NB4 (cell line): Measurements from ENCODE around the gene TEX51.

Source experiments
- DNase-seq: peaks from one replicate; pipeline ENCODE4 v3.0.0; 2010; ENCODE audit warnings: low read depth
- H3K4me3 ChIP-seq: one replicate; pipeline ENCODE4 v1.5.1; 2011; ENCODE audit warnings: mild to moderate bottlenecking, low read depth, low read length, moderate library complexity
- MYC ChIP-seq: IDR thresholded peaks from 2 replicates; pipeline ENCODE4 v1.6.1; 2011; ENCODE audit warnings: low read depth, low read length
- POLR2A ChIP-seq: IDR thresholded peaks from 2 replicates; pipeline ENCODE4 v1.6.1; 2011; ENCODE audit warnings: mild to moderate bottlenecking; ENCODE audit not compliant: insufficient read length; ENCODE audit errors: extremely low read depth
- TF ChIP-seq, protein P1 (sequence below): IDR thresholded peaks from one replicate; pipeline ENCODE4 v1.5.1; 2012; ENCODE audit warnings: low read depth, low read length
- TF ChIP-seq, protein P2 (sequence below): IDR thresholded peaks from 2 replicates; pipeline ENCODE4 v1.6.1; 2011; ENCODE audit warnings: low read depth, low read length

Gene TEX51

DNA sequence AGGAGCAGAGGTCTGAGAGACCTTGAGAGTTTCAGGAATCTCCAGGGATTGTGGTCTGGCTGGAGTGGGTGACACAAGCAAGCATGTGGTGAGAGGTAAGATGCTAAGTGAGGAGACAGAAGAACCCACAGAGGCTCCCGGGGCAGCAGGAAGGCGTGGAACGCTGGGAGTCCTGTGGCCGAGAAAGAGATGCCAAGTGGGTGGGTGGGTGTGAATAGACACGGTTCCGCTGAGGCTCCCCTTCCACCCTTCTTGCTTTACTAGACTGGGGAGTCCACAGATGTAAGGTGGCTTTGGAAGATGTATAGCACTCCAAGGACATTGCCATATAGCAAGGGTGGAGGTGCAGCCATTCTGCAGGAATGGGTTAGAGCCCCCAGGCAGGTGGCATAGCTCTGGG lies 4.2 kb downstream of the TEX51 start:
- DNase-seq, result no peak
- TF ChIP-seq, protein P1, sequence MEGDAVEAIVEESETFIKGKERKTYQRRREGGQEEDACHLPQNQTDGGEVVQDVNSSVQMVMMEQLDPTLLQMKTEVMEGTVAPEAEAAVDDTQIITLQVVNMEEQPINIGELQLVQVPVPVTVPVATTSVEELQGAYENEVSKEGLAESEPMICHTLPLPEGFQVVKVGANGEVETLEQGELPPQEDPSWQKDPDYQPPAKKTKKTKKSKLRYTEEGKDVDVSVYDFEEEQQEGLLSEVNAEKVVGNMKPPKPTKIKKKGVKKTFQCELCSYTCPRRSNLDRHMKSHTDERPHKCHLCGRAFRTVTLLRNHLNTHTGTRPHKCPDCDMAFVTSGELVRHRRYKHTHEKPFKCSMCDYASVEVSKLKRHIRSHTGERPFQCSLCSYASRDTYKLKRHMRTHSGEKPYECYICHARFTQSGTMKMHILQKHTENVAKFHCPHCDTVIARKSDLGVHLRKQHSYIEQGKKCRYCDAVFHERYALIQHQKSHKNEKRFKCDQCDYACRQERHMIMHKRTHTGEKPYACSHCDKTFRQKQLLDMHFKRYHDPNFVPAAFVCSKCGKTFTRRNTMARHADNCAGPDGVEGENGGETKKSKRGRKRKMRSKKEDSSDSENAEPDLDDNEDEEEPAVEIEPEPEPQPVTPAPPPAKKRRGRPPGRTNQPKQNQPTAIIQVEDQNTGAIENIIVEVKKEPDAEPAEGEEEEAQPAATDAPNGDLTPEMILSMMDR, result no peak
- no peak for TF ChIP-seq MYC
- no peak overlapping the region for H3K4me3 ChIP-seq

DNA sequence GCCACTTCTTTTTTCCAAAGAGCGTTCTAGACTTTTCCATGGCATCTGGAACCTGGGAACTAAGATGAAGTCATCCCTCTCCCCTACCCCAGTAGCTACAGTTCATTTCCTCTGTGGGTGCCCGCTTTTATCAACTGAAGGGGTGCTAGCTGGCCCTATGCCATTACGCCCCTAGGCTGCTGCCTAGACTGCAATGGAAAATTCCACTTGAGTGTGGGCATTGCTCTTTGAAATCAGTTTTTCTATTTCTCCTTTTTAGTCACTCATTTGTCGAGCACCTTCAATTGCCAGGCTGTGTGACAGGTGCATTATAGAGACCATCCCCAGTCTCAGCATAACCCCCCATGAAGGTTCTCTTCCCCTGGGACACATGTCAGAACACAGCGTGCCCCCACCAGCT lies 7.3 kb downstream of the TEX51 start:
- TF ChIP-seq, protein P2, sequence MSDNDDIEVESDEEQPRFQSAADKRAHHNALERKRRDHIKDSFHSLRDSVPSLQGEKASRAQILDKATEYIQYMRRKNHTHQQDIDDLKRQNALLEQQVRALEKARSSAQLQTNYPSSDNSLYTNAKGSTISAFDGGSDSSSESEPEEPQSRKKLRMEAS, result no peak
- TF ChIP-seq POLR2A (no peak), MYC (no peak)
- TF ChIP-seq, protein P1, result no peak
- DNase-seq, result no peak
- no peak overlapping the region for H3K4me3 ChIP-seq

DNA sequence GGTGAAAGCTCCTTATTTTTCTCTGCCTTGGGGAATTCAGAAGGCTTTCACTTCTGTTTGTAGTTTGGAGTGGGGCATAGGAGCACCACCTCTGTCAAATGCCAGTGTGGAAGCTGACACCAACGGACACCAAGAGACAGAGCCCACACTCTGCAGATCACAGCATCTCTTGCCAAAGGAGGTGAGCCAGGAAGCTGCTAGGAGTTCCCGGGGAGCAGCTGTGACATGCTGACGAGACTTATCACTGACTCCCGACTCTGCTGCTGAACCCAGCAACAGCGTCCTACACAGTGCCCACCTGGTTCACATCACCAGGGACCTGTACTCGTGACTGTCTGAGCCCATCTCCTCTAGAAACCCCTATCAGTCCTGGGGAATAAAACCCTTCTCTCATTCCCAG lies 8.1 kb downstream of the TEX51 start:
- no peak overlapping the region for H3K4me3 ChIP-seq
- TF ChIP-seq, protein P2, result no peak
- TF ChIP-seq, protein P1, result no peak
- no peak for TF ChIP-seq MYC
- no peak for TF ChIP-seq POLR2A
- DNase-seq, result no peak

DNA sequence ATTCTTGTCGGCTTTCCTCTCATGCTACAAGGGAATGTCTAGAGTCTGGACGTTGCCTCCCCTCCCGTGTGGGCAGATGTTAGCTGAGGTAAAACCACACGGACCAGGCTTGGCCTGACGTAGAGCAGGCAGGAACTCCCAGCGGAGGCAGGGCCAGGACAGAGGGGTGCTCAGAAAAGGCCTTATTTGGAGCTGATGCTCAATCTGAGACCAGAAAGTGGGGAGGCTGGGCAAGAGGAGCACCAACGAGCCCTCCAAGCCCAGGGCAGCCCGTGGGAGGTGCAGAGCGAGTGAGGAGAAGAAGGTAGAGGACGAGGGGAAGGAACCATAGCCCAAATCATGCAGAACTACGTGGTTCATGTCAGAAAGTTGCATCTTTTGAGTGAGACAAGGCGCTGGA lies 9.0 kb downstream of the TEX51 start:
- no peak overlapping the region for H3K4me3 ChIP-seq
- no peak for DNase-seq
- no peak for TF ChIP-seq MYC

DNA sequence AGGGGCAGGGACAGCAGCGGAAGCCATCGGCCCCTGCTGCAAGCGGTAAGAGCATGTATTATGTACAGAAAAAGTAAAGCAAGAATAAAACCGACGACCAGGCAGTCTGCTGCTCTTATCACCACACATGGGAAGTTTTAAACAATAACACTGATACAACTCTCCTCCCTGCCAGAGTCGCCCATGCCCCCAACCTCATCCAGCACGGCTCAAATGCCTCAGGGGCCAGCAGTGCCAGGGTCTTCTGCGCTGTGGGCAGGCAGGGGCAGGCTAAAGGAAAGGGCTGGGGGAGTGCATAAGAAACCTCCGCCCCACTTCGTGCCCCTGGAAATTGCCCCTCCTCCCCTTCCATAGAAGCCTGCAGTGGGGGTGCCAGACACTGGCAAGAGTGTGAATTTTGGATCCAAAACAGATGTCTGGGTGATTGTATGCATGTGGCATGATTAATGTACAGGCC lies 10.1 kb downstream of the TEX51 start:
- TF ChIP-seq POLR2A (no peak), MYC (no peak)
- TF ChIP-seq, protein P1, result no peak
- TF ChIP-seq, protein P2, result no peak
- H3K4me3 ChIP-seq, result no peak overlapping the region
- DNase-seq, result no peak

DNA sequence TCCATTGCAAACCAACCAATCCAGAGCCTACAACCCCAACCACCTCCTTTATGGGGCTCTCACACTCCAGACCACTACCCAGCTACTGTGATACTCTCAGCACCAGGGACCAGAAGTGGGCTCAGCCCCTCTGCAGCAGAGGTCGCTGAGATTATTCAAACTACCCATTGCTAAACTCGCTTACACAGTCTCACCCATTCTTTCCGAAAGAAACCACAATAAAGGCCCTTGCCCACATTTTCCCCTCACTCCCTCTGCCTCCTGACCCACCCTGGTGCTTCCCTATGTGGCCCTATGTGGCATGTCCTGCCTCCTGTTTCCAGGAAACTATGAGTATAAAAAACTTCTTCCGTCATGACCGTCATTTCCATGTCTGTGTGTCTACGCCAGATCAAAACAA lies 10.7 kb downstream of the TEX51 start:
- no peak for DNase-seq
- TF ChIP-seq POLR2A (no peak), MYC (no peak)
- TF ChIP-seq, protein P1, result no peak
- H3K4me3 ChIP-seq, result no peak overlapping the region
